Calu3 (cell line): ENCODE measurements around the gene ACE. TPM values are rescaled to one million over a fixed set of nuclear protein-coding genes. Genes with fewer than 3 reads are reported as not detected.

Experiments used
- BruUV-seq: library from RNA; stranded (reverse); fragments of 400-500 nt; replicated peaks from 2 replicates; lab custom pipeline; 2021; lab: Mats Ljungman, UMichigan
- CTCF ChIA-PET: fragments of 300-600 bp; sonication (Branson Sonifier 250); formaldehyde crosslinking; loops from one replicate; lab custom pipeline; 2022; ENCODE audit warnings: antibody characterized with exemption; lab: Charles Lee
- DNase-seq: peaks from one replicate; pipeline ENCODE4 v3.0.0; 2022
- H3K27ac Mint-ChIP-seq: one replicate; pipeline ENCODE4 v1.8.0; 2022; ENCODE audit warnings: mixed read lengths; ENCODE audit not compliant: unreplicated experiment
- H3K27me3 Mint-ChIP-seq: one replicate; pipeline ENCODE4 v1.8.0; 2022; ENCODE audit warnings: mixed read lengths; ENCODE audit not compliant: unreplicated experiment
- H3K36me3 Mint-ChIP-seq: one replicate; pipeline ENCODE4 v1.8.0; 2022; ENCODE audit warnings: mild to moderate bottlenecking, moderate library complexity, mixed read lengths; ENCODE audit not compliant: insufficient read depth, unreplicated experiment
- H3K4me1 Mint-ChIP-seq: one replicate; pipeline ENCODE4 v1.8.0; 2022; ENCODE audit warnings: mild to moderate bottlenecking, low read depth, mixed read lengths; ENCODE audit not compliant: unreplicated experiment
- H3K4me3 Mint-ChIP-seq: one replicate; pipeline ENCODE4 v1.8.0; 2022; ENCODE audit warnings: mild to moderate bottlenecking, low read depth, moderate library complexity, mixed read lengths; ENCODE audit not compliant: unreplicated experiment
- H3K9me3 Mint-ChIP-seq: one replicate; pipeline ENCODE4 v1.8.0; 2022; ENCODE audit warnings: low read depth, mixed read lengths; ENCODE audit not compliant: unreplicated experiment
- CTCF ChIP-seq: fragments of 200-600 bp; IDR thresholded peaks from one replicate; pipeline ENCODE4 v1.8.0; 2022; ENCODE audit warnings: antibody characterized with exemption; ENCODE audit not compliant: unreplicated experiment
- intact Hi-C: fragments of 100-400 bp; cut with micrococcal nuclease; formaldehyde crosslinking; loops from one replicate; pipeline ENCODE4 v1.10.0; 2022; ENCODE audit not compliant: unreplicated experiment
- total RNA-seq: library from RNA; stranded (reverse); gene quantifications from 2 replicates; pipeline ENCODE4 v1.2.3, GENCODE V29; 2022

ACE gene
- total RNA-seq, 1 experiment from 2014 or later: 5.9 TPM

GRCh38 chr17:63494300-63494928 is 17.6 kb downstream of the ACE start:
- Mint-ChIP-seq H3K36me3 (no peaks in the 10 kb centered on the region), H3K4me3 (no peak overlapping the region), H3K4me1 (no peaks in the 10 kb centered on the region), H3K27ac (no peak overlapping the region), H3K9me3 (no peaks in the 10 kb centered on the region), H3K27me3 (no peaks in the 10 kb centered on the region)
- BruUV-seq: no TSS peak
- CTCF ChIA-PET: no interaction called here
- DNase-seq: no peak
- intact Hi-C loops: no loop called here
- TF ChIP-seq CTCF: no peak

GRCh38 chr17:63495491-63495890 is 18.6 kb downstream of the ACE start:
- H3K4me3 Mint-ChIP-seq: no peak overlapping the region
- H3K4me1 Mint-ChIP-seq: no peaks in the 10 kb centered on the region
- DNase-seq: no peak
- no peak for TF ChIP-seq CTCF
- intact Hi-C loops: no loop called here
- no TSS peak for BruUV-seq
- CTCF ChIA-PET: no interaction called here
- peaks cover 3% of the 10 kb centered on the region for H3K27me3 Mint-ChIP-seq
- no peak overlapping the region for H3K27ac Mint-ChIP-seq
- no peaks in the 10 kb centered on the region for H3K36me3 Mint-ChIP-seq
- no peaks in the 10 kb centered on the region for H3K9me3 Mint-ChIP-seq

GRCh38 chr17:63496177-63496576 is 19.3 kb downstream of the ACE start:
- TF ChIP-seq CTCF: no peak
- CTCF ChIA-PET: interaction anchor here (0.6 kb wide), 1 partner anchor 258 kb away, joined by 3 read pairs; no protein-coding TSS in a partner anchor
- Mint-ChIP-seq H3K4me1 (no peaks in the 10 kb centered on the region), H3K36me3 (no peaks in the 10 kb centered on the region), H3K9me3 (no peaks in the 10 kb centered on the region), H3K27ac (no peak overlapping the region), H3K4me3 (no peak overlapping the region), H3K27me3 (peaks cover 10% of the 10 kb centered on the region)
- BruUV-seq: no TSS peak
- intact Hi-C loops: no loop called here
- no peak for DNase-seq

GRCh38 chr17:63496663-63497400 is 20.0 kb downstream of the ACE start:
- no peaks in the 10 kb centered on the region for H3K36me3 Mint-ChIP-seq
- intact Hi-C loops: no loop called here
- BruUV-seq: no TSS peak
- H3K4me3 Mint-ChIP-seq: no peak overlapping the region
- no peak for TF ChIP-seq CTCF
- H3K9me3 Mint-ChIP-seq: no peaks in the 10 kb centered on the region
- no peak for DNase-seq
- CTCF ChIA-PET: no interaction called here
- H3K27ac Mint-ChIP-seq: no peak overlapping the region
- H3K4me1 Mint-ChIP-seq: no peaks in the 10 kb centered on the region
- H3K27me3 Mint-ChIP-seq: peaks cover 17% of the 10 kb centered on the region
